SU-DHL-6 (cell line): ENCODE results near the gene ZCWPW2.

Experiments
- H2AFZ ChIP-seq: fragments of 200-600 bp; sonication (generic); 2 replicates; pipeline ENCODE4 v1.6.1; 2014; ENCODE audit warnings: low read depth, mild to moderate bottlenecking, moderate library complexity, mixed read lengths, antibody characterized with exemption, low read length; ENCODE audit not compliant: severe bottlenecking
- H3F3A ChIP-seq: fragments of 200-600 bp; shearing (Covaris generic); 2 replicates; pipeline ENCODE4 v1.6.0; 2016; ENCODE audit warnings: antibody characterized with exemption, mild to moderate bottlenecking; ENCODE audit not compliant: insufficient read depth
- H3K27ac ChIP-seq: fragments of 200-600 bp; sonication (generic); 2 replicates; pipeline ENCODE4 v1.5.1; 2016; ENCODE audit warnings: low read depth, mild to moderate bottlenecking, low read length, moderate library complexity, mixed read lengths
- H3K27me3 ChIP-seq: fragments of 200-600 bp; sonication (generic), shearing (Covaris generic); 2 replicates; pipeline ENCODE4 v1.6.0; 2014; ENCODE audit warnings: mild to moderate bottlenecking, low read length
- H3K36me3 ChIP-seq: fragments of 200-600 bp; sonication (generic); 2 replicates; pipeline ENCODE4 v1.6.1; 2014; ENCODE audit warnings: mild to moderate bottlenecking, low read length, mixed read lengths
- H3K4me2 ChIP-seq: fragments of 300-600, 200-600 bp; shearing (Covaris generic), sonication (generic); 2 replicates; pipeline ENCODE4 v1.6.0; 2014; ENCODE audit warnings: low read length, low read depth, mild to moderate bottlenecking; ENCODE audit not compliant: poor library complexity, severe bottlenecking
- H3K4me3 ChIP-seq: fragments of 200-600 bp; sonication (generic); 2 replicates; pipeline ENCODE4 v1.5.1; 2014; ENCODE audit warnings: antibody characterized with exemption, low read length, mild to moderate bottlenecking, mixed read lengths; ENCODE audit not compliant: insufficient read depth, poor library complexity, severe bottlenecking
- H3K79me2 ChIP-seq: fragments of 200-600 bp; sonication (generic); 2 replicates; pipeline ENCODE4 v1.6.1; 2014; ENCODE audit warnings: mild to moderate bottlenecking, low read length, moderate library complexity; ENCODE audit not compliant: insufficient read depth
- H3K9ac ChIP-seq: fragments of 200-600 bp; sonication (generic); 2 replicates; pipeline ENCODE4 v1.7.0; 2014; ENCODE audit warnings: mild to moderate bottlenecking, low read length
- H3K9me2 ChIP-seq: fragments of 200-600 bp; sonication (generic); replicated peaks from 2 replicates; pipeline ENCODE4 v1.6.1; 2014; ENCODE audit warnings: low read length; ENCODE audit not compliant: insufficient read depth
- H3K9me3 ChIP-seq: fragments of 200-600 bp; sonication (generic); 2 replicates; pipeline ENCODE4 v1.6.1; 2014; ENCODE audit warnings: low read length, mixed read lengths; ENCODE audit not compliant: insufficient read depth
- H4K20me1 ChIP-seq: fragments of 200-600 bp; sonication (generic); 2 replicates; pipeline ENCODE4 v1.6.1; 2014; ENCODE audit warnings: low read depth, mild to moderate bottlenecking, antibody characterized with exemption, low read length, moderate library complexity, mixed read lengths
- EZH2phosphoT487 ChIP-seq: fragments of 200-600 bp; sonication (generic), shearing (Covaris generic); conservative IDR thresholded peaks from 2 replicates; pipeline ENCODE4 v1.6.1; 2018; ENCODE audit warnings: mild to moderate bottlenecking, antibody characterized with exemption, low read length, moderate library complexity, mixed read lengths
- TF ChIP-seq, protein P1 (sequence below): fragments of 200-600 bp; sonication (generic); IDR thresholded peaks from one replicate; pipeline ENCODE4 v1.5.1; 2017; ENCODE audit warnings: antibody characterized with exemption, mild to moderate bottlenecking, low read length, moderate library complexity; ENCODE audit not compliant: insufficient read depth, poor library complexity, severe bottlenecking

ZCWPW2 gene

DNA sequence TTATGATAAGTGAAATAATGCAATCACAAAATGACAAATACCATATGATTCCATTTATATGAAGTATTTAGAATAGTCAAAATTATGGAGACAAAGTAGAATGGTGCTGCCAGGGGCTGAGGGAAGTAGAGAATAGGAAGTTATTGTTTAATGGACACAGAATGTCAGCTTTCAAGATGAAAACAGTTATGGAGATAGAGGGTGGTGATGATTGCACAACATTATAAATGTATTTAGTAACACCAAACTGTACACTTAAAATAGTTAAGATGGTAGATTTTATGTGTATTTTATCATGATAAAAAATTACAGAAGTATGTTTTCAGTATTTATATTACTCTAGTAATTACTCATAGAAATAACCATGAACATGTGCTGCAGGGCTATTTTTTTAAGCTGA is 100.9 kb downstream of the ZCWPW2 start:
- H4K20me1 ChIP-seq, result no peaks in the 10 kb centered on the region
- H3K9ac ChIP-seq, result no peak overlapping the region
- H3K79me2 ChIP-seq, result no peaks in the 10 kb centered on the region
- no peak overlapping the region for H3K27ac ChIP-seq
- H3K9me3 ChIP-seq, result no peaks in the 10 kb centered on the region
- TF ChIP-seq, protein P1, sequence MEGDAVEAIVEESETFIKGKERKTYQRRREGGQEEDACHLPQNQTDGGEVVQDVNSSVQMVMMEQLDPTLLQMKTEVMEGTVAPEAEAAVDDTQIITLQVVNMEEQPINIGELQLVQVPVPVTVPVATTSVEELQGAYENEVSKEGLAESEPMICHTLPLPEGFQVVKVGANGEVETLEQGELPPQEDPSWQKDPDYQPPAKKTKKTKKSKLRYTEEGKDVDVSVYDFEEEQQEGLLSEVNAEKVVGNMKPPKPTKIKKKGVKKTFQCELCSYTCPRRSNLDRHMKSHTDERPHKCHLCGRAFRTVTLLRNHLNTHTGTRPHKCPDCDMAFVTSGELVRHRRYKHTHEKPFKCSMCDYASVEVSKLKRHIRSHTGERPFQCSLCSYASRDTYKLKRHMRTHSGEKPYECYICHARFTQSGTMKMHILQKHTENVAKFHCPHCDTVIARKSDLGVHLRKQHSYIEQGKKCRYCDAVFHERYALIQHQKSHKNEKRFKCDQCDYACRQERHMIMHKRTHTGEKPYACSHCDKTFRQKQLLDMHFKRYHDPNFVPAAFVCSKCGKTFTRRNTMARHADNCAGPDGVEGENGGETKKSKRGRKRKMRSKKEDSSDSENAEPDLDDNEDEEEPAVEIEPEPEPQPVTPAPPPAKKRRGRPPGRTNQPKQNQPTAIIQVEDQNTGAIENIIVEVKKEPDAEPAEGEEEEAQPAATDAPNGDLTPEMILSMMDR, result no peak
- H3K27me3 ChIP-seq, result no peaks in the 10 kb centered on the region
- no peaks in the 10 kb centered on the region for H3K9me2 ChIP-seq
- H2AFZ ChIP-seq, result no peak overlapping the region
- H3K4me2 ChIP-seq, result no peak overlapping the region
- no peak overlapping the region for H3K4me3 ChIP-seq
- H3K36me3 ChIP-seq, result no peaks in the 10 kb centered on the region
- no peaks in the 10 kb centered on the region for H3F3A ChIP-seq

DNA sequence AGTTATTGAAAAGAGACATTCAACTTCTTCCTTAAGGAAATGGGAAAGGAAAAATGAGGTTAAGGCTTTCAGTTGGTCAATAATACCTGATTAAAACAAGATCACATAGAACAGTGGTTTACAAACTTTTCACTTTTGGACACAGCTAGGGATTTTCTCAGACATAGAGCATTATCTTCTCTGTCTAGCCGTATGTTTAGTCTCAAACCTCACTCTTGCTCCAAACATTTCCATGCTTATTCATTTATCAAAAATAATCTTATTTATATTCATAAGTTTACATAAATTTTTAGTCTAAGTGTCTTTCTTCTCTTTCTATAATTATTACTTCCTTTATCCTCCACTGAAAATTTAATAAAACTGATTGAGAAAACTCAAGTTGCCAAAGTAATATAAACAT is 114.3 kb downstream of the ZCWPW2 start:
- Histone ChIP-seq H3K9ac (no peak overlapping the region), H3F3A (no peaks in the 10 kb centered on the region), H3K9me3 (no peaks in the 10 kb centered on the region), H3K4me2 (no peak overlapping the region), H3K9me2 (no peaks in the 10 kb centered on the region), H3K79me2 (no peaks in the 10 kb centered on the region), H3K27ac (no peak overlapping the region), H4K20me1 (no peaks in the 10 kb centered on the region), H3K36me3 (no peaks in the 10 kb centered on the region), H3K4me3 (no peak overlapping the region), H2AFZ (no peak overlapping the region), H3K27me3 (no peaks in the 10 kb centered on the region)
- TF ChIP-seq, protein P1, result no peak
- TF ChIP-seq EZH2phosphoT487, result no peak

DNA sequence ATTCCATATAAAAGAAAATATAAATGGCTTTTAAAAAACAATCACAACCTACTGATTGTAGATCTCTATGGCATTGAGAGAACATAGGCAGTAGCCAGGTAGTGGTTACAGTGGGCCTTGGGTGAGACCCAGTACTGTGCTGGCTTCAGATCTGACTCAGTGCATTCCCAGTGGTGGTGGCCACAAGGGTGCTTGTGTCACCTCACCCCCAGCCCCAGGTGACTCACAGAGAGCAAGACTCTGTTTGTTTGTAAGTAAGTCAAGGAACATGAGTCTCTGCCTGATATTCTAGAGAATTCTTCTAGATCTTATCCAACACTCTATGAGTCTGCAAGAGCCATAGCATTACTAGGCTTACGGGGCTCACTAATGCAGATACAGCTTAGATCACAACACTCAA is 118.9 kb downstream of the ZCWPW2 start:
- no peak for TF ChIP-seq EZH2phosphoT487
- TF ChIP-seq, protein P1, result no peak
- Histone ChIP-seq H3F3A (no peaks in the 10 kb centered on the region), H4K20me1 (no peaks in the 10 kb centered on the region), H3K9me3 (no peaks in the 10 kb centered on the region), H3K79me2 (no peaks in the 10 kb centered on the region), H2AFZ (no peak overlapping the region), H3K27ac (no peak overlapping the region), H3K9ac (no peak overlapping the region), H3K36me3 (no peaks in the 10 kb centered on the region), H3K4me3 (no peak overlapping the region), H3K27me3 (no peaks in the 10 kb centered on the region), H3K4me2 (no peak overlapping the region), H3K9me2 (no peaks in the 10 kb centered on the region)

DNA sequence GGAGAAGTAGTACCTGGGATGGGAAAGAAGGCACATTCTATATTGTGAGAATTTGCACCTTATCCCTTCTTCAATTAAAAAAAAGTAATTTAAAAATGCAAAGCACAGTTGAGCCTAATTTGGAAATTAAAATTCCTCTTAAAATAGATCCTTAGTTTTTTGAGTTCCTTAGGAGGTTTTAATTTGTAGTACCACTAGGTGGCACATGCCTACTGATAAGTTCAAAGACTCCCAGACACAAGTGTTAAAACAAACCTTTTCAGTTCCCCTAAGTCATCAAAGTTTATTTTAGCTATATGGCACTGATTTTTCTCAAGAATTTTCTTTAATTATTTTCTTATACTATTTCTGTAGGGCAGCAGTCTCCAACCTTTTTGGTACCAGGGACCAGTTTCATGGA is 127.7 kb downstream of the ZCWPW2 start:
- H3K9ac ChIP-seq, result no peak overlapping the region
- TF ChIP-seq, protein P1, result peak; percentile 39
- TF ChIP-seq EZH2phosphoT487, result no peak
- H3K9me2 ChIP-seq, result no peaks in the 10 kb centered on the region
- H3K36me3 ChIP-seq, result no peaks in the 10 kb centered on the region
- no peak overlapping the region for H3K4me3 ChIP-seq
- H3K79me2 ChIP-seq, result no peaks in the 10 kb centered on the region
- H3K4me2 ChIP-seq, result no peak overlapping the region
- H3K27me3 ChIP-seq, result no peaks in the 10 kb centered on the region
- H2AFZ ChIP-seq, result no peak overlapping the region
- no peaks in the 10 kb centered on the region for H3K9me3 ChIP-seq
- H3F3A ChIP-seq, result no peaks in the 10 kb centered on the region
- H4K20me1 ChIP-seq, result no peaks in the 10 kb centered on the region
- H3K27ac ChIP-seq, result no peak overlapping the region
